HepG2 (cell line): ENCODE data around the gene SLC9A9.

Source experiments
- EEA1 ChIP-seq: sonication (generic); formaldehyde crosslinking; IDR thresholded peaks from 2 replicates; pipeline ENCODE4 v1.5.1; 2020; ENCODE audit warnings: mild to moderate bottlenecking, missing genetic modification reagents, borderline replicate concordance
- KDM3A ChIP-seq: IDR thresholded peaks from 2 replicates; pipeline ENCODE4 v1.6.1; 2018; ENCODE audit warnings: low read depth, missing compliant biosample characterization
- PRPF4 ChIP-seq: fragments of 200-400 bp; formaldehyde crosslinking; IDR thresholded peaks from 2 replicates; pipeline ENCODE4 v1.6.1; 2016; ENCODE audit warnings: low read length, low read depth; ENCODE audit not compliant: poor library complexity, severe bottlenecking
- ZFX ChIP-seq: sonication (generic); formaldehyde crosslinking; IDR thresholded peaks from 2 replicates; pipeline ENCODE4 v1.4.0; 2020; ENCODE audit warnings: mild to moderate bottlenecking, low read depth, missing genetic modification reagents, moderate library complexity
- ZNF776 ChIP-seq: sonication (generic); formaldehyde crosslinking; IDR thresholded peaks from 2 replicates; pipeline ENCODE4 v1.4.0; 2020; ENCODE audit warnings: mild to moderate bottlenecking, missing genetic modification reagents

- TF ChIP-seq PRPF4 (no peak), KDM3A (no peak), EEA1 (CRISPR knock-in tag) (no peak), ZFX (CRISPR knock-in tag) (no peak), ZNF776 (no peak)
Observed at GRCh38 chr3:143321058-143321769, 527.1 kb downstream of the SLC9A9 start.
